HEK293 (cell line): ENCODE measurements around the gene TEAD4.
A peak's percentile ranks its signal among the peaks of the same experiment; 100 is the strongest.

ENCODE experiments used
- CTCF ChIA-PET: fragments of 350-600 bp; formaldehyde crosslinking; extraction: SDS; loops from one replicate; lab custom pipeline; 2021; ENCODE audit warnings: antibody characterized with exemption; lab: Yijun Ruan, JAX
- POLR2A ChIA-PET: fragments of 300-600 bp; formaldehyde crosslinking; extraction: SDS; loops from one replicate; lab custom pipeline; 2020; ENCODE audit warnings: antibody characterized with exemption, inconsistent platforms; lab: Yijun Ruan, JAX
- H3K27ac ChIP-seq: fragments of 200-500 bp; sonication (Bioruptor generic); 2 replicates; pipeline ENCODE4 v1.5.1; 2014; ENCODE audit warnings: low read depth, low read length, control low read depth, inconsistent platforms; ENCODE audit errors: extremely low read depth
- H3K36me3 ChIP-seq, 2 experiments: fragments of 200-500 bp in 1 of 2; sonication (Bioruptor generic) in 1 of 2; 1 replicate in 1 of 2; 2 replicates in 1 of 2; pipeline ENCODE4 v1.5.1; 2014 to 2017; ENCODE audit warnings: inconsistent platforms in 2 of 2, low read length in 2 of 2; ENCODE audit not compliant: control insufficient read depth in 2 of 2, insufficient read depth in 1 of 2
- H3K4me1 ChIP-seq: fragments of 200-500 bp; sonication (Bioruptor generic); 2 replicates; pipeline ENCODE4 v1.5.1; 2014; ENCODE audit warnings: mild to moderate bottlenecking, low read length, inconsistent platforms; ENCODE audit not compliant: control insufficient read depth, insufficient read depth
- H3K4me3 ChIP-seq: 2 replicates; pipeline ENCODE4 v1.5.1; 2011; ENCODE audit warnings: low read depth, mild to moderate bottlenecking, control low read depth, low read length, moderate library complexity
- H3K9me3 ChIP-seq: fragments of 200-500 bp; sonication (Bioruptor generic); 2 replicates; pipeline ENCODE4 v1.5.1; 2014; ENCODE audit warnings: low read depth, low read length, inconsistent platforms; ENCODE audit not compliant: control insufficient read depth, insufficient read depth
- EGR2 ChIP-seq: fragments of 450-650 bp; formaldehyde crosslinking; IDR thresholded peaks from 2 replicates; pipeline ENCODE4 v1.5.1; 2016; ENCODE audit warnings: low read depth, missing biosample characterization, missing genetic modification characterization
- GFI1B ChIP-seq: fragments of 450-650 bp; formaldehyde crosslinking; IDR thresholded peaks from 2 replicates; pipeline ENCODE4 v1.5.1; 2016; ENCODE audit warnings: missing biosample characterization, missing genetic modification characterization
- HOXA7 ChIP-seq: sonication (generic); formaldehyde crosslinking; IDR thresholded peaks from 2 replicates; pipeline ENCODE4 v1.8.1; 2022; ENCODE audit warnings: missing genetic modification reagents, borderline replicate concordance
- TCF7L2 ChIP-seq: IDR thresholded peaks from 2 replicates; pipeline ENCODE4 v1.6.1; 2011; ENCODE audit warnings: low read depth, mild to moderate bottlenecking, inconsistent platforms, low read length, moderate library complexity, borderline replicate concordance
- YY2 ChIP-seq: fragments of 450-650 bp; formaldehyde crosslinking; IDR thresholded peaks from 2 replicates; pipeline ENCODE4 v1.5.1; 2016; ENCODE audit warnings: missing biosample characterization, missing genetic modification characterization
- ZNF10 ChIP-seq: fragments of 450-650 bp; formaldehyde crosslinking; IDR thresholded peaks from 2 replicates; pipeline ENCODE4 v1.5.1; 2017; ENCODE audit warnings: missing biosample characterization, missing genetic modification characterization
- ZNF121 ChIP-seq: fragments of 450-650 bp; formaldehyde crosslinking; IDR thresholded peaks from 2 replicates; pipeline ENCODE4 v1.5.1; 2016; ENCODE audit warnings: missing biosample characterization, missing genetic modification characterization
- ZNF138 ChIP-seq: fragments of 450-650 bp; formaldehyde crosslinking; IDR thresholded peaks from 2 replicates; pipeline ENCODE4 v1.5.1; 2016; ENCODE audit warnings: missing biosample characterization, missing genetic modification characterization, borderline replicate concordance
- ZNF223 ChIP-seq: fragments of 450-650 bp; formaldehyde crosslinking; IDR thresholded peaks from 2 replicates; pipeline ENCODE4 v1.5.1; 2016; ENCODE audit warnings: missing biosample characterization, missing genetic modification characterization
- ZNF239 ChIP-seq: fragments of 450-650 bp; formaldehyde crosslinking; IDR thresholded peaks from 2 replicates; pipeline ENCODE4 v1.5.1; 2016; ENCODE audit warnings: missing biosample characterization, missing genetic modification characterization
- ZNF350 ChIP-seq: fragments of 450-650 bp; formaldehyde crosslinking; IDR thresholded peaks from 2 replicates; pipeline ENCODE4 v1.5.0; 2017; ENCODE audit warnings: missing biosample characterization, mild to moderate bottlenecking, missing genetic modification characterization
- ZNF354C ChIP-seq: fragments of 450-650 bp; formaldehyde crosslinking; IDR thresholded peaks from 2 replicates; pipeline ENCODE4 v1.5.1; 2016; ENCODE audit warnings: missing biosample characterization, missing genetic modification characterization, low read depth, borderline replicate concordance
- ZNF521 ChIP-seq: fragments of 450-650 bp; formaldehyde crosslinking; IDR thresholded peaks from 2 replicates; pipeline ENCODE4 v1.5.1; 2017; ENCODE audit warnings: missing biosample characterization, mild to moderate bottlenecking, missing genetic modification characterization
- ZNF654 ChIP-seq: fragments of 450-650 bp; formaldehyde crosslinking; IDR thresholded peaks from 2 replicates; pipeline ENCODE4 v1.5.1; 2016; ENCODE audit warnings: low read depth, missing biosample characterization, missing genetic modification characterization
- ZNF791 ChIP-seq: fragments of 450-650 bp; formaldehyde crosslinking; IDR thresholded peaks from 2 replicates; pipeline ENCODE4 v1.5.1; 2016; ENCODE audit warnings: missing biosample characterization, missing genetic modification characterization
- TF ChIP-seq, protein P1 (sequence below): fragments of 450-650 bp; formaldehyde crosslinking; IDR thresholded peaks from 2 replicates; pipeline ENCODE4 v1.5.1; 2016; ENCODE audit warnings: missing biosample characterization, missing genetic modification characterization, borderline replicate concordance
- TF ChIP-seq, protein P2 (sequence below): fragments of 450-650 bp; IDR thresholded peaks from 2 replicates; pipeline ENCODE4 v1.5.1; 2018; ENCODE audit warnings: missing biosample characterization, missing genetic modification characterization
- TF ChIP-seq, protein P3 (sequence below): fragments of 450-650 bp; formaldehyde crosslinking; IDR thresholded peaks from 2 replicates; pipeline ENCODE4 v1.5.1; 2016; ENCODE audit warnings: missing biosample characterization, missing genetic modification characterization, low read depth
- TF ChIP-seq, protein P4 (sequence below): fragments of 450-650 bp; formaldehyde crosslinking; IDR thresholded peaks from 2 replicates; pipeline ENCODE4 v1.5.1; 2017; ENCODE audit warnings: missing biosample characterization, missing genetic modification characterization
- TF ChIP-seq, protein P5 (sequence below): fragments of 450-650 bp; formaldehyde crosslinking; IDR thresholded peaks from 2 replicates; pipeline ENCODE4 v1.5.1; 2016; ENCODE audit warnings: missing biosample characterization, missing genetic modification characterization
- TF ChIP-seq, protein P6 (sequence below): fragments of 450-650 bp; formaldehyde crosslinking; IDR thresholded peaks from 2 replicates; pipeline ENCODE4 v1.5.1; 2016; ENCODE audit warnings: missing biosample characterization, missing genetic modification characterization

The TEAD4 gene

DNA sequence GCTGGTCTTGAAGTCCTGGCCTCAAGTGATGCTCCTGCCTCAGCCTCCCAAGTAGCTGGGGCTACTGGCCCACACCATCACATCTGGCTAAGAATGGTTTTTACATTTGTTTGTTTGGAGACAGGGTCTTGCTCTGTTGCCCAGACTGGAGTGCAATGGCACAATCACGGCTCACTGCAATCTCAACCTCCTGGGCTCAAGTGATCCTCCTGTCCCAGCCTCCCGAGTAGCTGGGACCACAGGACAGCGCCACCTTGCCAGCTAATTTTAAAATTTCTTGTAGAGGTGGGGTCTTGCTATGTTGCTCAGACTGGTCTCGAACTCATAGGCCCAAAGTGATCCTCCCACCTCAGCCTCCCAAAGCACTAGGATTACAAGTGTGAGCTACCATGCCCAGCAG is 89.3 kb downstream of the TEAD4 start:
- peak; percentile 82 for TF ChIP-seq ZNF121
- TF ChIP-seq, protein P1, sequence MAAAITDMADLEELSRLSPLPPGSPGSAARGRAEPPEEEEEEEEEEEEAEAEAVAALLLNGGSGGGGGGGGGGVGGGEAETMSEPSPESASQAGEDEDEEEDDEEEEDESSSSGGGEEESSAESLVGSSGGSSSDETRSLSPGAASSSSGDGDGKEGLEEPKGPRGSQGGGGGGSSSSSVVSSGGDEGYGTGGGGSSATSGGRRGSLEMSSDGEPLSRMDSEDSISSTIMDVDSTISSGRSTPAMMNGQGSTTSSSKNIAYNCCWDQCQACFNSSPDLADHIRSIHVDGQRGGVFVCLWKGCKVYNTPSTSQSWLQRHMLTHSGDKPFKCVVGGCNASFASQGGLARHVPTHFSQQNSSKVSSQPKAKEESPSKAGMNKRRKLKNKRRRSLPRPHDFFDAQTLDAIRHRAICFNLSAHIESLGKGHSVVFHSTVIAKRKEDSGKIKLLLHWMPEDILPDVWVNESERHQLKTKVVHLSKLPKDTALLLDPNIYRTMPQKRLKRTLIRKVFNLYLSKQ (tag by site-specific recombination) = no peak
- TF ChIP-seq, all 188 proteins: peak for 1
- H3K36me3 ChIP-seq = no peaks in the 10 kb centered on the region
- no peak overlapping the region for H3K27ac ChIP-seq
- CTCF ChIA-PET = interaction anchor here (1.0 kb wide), 1 partner anchor 104 kb away, joined by 4 read pairs; no protein-coding TSS in a partner anchor
- POLR2A ChIA-PET = no interaction called here
- H3K4me3 ChIP-seq = no peak overlapping the region
- no peaks in the 10 kb centered on the region for H3K9me3 ChIP-seq
- no peaks in the 10 kb centered on the region for H3K4me1 ChIP-seq

DNA sequence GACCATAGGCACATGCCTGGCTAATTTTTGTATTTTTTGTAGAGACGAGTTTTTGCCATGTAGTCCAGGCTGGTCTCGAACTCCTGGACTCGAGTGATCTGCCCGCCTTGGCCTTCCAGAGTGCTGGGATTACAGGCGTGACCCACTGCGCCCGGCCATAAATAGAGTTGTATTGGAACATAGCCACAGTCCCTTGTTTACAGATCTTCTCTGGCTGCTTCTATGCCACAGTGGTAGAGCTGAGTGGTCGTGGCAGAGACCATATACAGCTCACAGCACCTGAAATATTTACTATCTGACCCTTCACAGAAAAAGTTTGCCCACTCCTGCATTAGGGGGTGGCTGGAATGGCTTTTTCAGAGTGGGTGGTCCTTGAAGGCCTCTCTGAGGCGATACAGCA is 90.0 kb downstream of the TEAD4 start:
- Histone ChIP-seq H3K9me3 (no peaks in the 10 kb centered on the region), H3K27ac (no peak overlapping the region), H3K36me3 (no peaks in the 10 kb centered on the region), H3K4me3 (no peak overlapping the region), H3K4me1 (no peaks in the 10 kb centered on the region)
- TF ChIP-seq ZNF654 (tag by site-specific recombination) (no peak), ZNF138 (tag by site-specific recombination) (no peak), ZNF223 (tag by site-specific recombination) (no peak), HOXA7 (no peak), ZNF354C (tag by site-specific recombination) (no peak), ZNF521 (tag by site-specific recombination) (no peak), TCF7L2 (no peak), EGR2 (tag by site-specific recombination) (no peak)
- TF ChIP-seq, protein P2, sequence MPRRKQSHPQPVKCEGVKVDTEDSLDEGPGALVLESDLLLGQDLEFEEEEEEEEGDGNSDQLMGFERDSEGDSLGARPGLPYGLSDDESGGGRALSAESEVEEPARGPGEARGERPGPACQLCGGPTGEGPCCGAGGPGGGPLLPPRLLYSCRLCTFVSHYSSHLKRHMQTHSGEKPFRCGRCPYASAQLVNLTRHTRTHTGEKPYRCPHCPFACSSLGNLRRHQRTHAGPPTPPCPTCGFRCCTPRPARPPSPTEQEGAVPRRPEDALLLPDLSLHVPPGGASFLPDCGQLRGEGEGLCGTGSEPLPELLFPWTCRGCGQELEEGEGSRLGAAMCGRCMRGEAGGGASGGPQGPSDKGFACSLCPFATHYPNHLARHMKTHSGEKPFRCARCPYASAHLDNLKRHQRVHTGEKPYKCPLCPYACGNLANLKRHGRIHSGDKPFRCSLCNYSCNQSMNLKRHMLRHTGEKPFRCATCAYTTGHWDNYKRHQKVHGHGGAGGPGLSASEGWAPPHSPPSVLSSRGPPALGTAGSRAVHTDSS (tag by site-specific recombination) = no peak
- TF ChIP-seq, protein P3, sequence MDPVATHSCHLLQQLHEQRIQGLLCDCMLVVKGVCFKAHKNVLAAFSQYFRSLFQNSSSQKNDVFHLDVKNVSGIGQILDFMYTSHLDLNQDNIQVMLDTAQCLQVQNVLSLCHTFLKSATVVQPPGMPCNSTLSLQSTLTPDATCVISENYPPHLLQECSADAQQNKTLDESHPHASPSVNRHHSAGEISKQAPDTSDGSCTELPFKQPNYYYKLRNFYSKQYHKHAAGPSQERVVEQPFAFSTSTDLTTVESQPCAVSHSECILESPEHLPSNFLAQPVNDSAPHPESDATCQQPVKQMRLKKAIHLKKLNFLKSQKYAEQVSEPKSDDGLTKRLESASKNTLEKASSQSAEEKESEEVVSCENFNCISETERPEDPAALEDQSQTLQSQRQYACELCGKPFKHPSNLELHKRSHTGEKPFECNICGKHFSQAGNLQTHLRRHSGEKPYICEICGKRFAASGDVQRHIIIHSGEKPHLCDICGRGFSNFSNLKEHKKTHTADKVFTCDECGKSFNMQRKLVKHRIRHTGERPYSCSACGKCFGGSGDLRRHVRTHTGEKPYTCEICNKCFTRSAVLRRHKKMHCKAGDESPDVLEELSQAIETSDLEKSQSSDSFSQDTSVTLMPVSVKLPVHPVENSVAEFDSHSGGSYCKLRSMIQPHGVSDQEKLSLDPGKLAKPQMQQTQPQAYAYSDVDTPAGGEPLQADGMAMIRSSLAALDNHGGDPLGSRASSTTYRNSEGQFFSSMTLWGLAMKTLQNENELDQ = no peak
- POLR2A ChIA-PET = no interaction called here
- CTCF ChIA-PET = no interaction called here

DNA sequence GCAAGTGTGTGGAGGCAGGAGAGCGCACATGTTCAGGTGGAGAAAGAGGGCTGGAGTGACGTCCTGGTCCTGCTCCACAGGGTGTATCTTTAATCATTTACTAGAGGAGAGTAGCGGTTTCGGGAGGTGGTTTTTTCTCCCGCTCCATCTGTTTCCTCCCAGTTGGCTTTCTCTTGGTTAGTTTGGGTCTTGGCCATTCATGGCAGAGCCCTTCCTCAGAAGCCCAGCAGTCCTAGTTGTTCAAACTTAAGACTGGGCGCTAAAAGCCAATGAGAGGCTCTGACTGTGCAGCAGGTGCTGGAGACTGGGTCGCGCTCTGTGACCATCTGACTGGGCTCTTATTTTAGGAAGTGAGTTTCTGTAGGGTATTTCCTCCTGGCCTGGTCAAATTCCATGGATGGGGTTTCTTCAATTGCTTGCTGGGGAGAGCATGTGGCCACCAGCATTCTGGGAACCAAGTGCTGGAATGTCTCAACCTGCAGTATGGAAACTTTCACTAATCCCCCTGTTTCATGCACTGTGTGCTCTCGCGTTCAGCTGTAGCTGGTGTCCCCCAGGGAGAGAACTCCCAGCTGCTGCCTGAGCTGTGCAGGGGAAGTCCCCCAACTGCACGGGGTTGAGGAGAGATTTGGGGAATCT is 90.5 kb downstream of the TEAD4 start:
- CTCF ChIA-PET = interaction anchor here (0.7 to 1.4 kb wide), 3 partner anchors 8 to 224 kb away, joined by 3 to 6 read pairs (median 5); no protein-coding TSS in a partner anchor
- POLR2A ChIA-PET = interaction anchor here (1.2 kb wide), 1 partner anchor 8 kb away, joined by 3 read pairs; no protein-coding TSS in a partner anchor
- H3K27ac ChIP-seq = no peak overlapping the region

More for the DNA sequence above, 90.5 kb downstream of the TEAD4 start:
- no peaks in the 10 kb centered on the region for H3K4me1 ChIP-seq
- TF ChIP-seq GFI1B (tag by site-specific recombination) (no peak), ZNF239 (tag by site-specific recombination) (no peak), ZNF350 (tag by site-specific recombination) (no peak), ZNF791 (no peak), ZNF10 (tag by site-specific recombination) (no peak), YY2 (tag by site-specific recombination) (no peak)
- TF ChIP-seq, protein P4, sequence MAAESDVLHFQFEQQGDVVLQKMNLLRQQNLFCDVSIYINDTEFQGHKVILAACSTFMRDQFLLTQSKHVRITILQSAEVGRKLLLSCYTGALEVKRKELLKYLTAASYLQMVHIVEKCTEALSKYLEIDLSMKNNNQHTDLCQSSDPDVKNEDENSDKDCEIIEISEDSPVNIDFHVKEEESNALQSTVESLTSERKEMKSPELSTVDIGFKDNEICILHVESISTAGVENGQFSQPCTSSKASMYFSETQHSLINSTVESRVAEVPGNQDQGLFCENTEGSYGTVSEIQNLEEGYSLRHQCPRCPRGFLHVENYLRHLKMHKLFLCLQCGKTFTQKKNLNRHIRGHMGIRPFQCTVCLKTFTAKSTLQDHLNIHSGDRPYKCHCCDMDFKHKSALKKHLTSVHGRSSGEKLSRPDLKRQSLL = no peak
- TF ChIP-seq, protein P5, sequence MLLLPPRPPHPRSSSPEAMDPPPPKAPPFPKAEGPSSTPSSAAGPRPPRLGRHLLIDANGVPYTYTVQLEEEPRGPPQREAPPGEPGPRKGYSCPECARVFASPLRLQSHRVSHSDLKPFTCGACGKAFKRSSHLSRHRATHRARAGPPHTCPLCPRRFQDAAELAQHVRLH (tag by site-specific recombination) = no peak
- TF ChIP-seq, protein P6, sequence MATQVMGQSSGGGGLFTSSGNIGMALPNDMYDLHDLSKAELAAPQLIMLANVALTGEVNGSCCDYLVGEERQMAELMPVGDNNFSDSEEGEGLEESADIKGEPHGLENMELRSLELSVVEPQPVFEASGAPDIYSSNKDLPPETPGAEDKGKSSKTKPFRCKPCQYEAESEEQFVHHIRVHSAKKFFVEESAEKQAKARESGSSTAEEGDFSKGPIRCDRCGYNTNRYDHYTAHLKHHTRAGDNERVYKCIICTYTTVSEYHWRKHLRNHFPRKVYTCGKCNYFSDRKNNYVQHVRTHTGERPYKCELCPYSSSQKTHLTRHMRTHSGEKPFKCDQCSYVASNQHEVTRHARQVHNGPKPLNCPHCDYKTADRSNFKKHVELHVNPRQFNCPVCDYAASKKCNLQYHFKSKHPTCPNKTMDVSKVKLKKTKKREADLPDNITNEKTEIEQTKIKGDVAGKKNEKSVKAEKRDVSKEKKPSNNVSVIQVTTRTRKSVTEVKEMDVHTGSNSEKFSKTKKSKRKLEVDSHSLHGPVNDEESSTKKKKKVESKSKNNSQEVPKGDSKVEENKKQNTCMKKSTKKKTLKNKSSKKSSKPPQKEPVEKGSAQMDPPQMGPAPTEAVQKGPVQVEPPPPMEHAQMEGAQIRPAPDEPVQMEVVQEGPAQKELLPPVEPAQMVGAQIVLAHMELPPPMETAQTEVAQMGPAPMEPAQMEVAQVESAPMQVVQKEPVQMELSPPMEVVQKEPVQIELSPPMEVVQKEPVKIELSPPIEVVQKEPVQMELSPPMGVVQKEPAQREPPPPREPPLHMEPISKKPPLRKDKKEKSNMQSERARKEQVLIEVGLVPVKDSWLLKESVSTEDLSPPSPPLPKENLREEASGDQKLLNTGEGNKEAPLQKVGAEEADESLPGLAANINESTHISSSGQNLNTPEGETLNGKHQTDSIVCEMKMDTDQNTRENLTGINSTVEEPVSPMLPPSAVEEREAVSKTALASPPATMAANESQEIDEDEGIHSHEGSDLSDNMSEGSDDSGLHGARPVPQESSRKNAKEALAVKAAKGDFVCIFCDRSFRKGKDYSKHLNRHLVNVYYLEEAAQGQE (tag by site-specific recombination) = no peak
- H3K4me3 ChIP-seq = no peak overlapping the region
- H3K9me3 ChIP-seq = no peaks in the 10 kb centered on the region
- H3K36me3 ChIP-seq = no peaks in the 10 kb centered on the region
